Prostate gland (tissue), 2 donors: ENCODE data around the gene MED22. TPM values are rescaled to one million over a fixed set of nuclear protein-coding genes. Genes with fewer than 3 reads are reported as not detected.
"Not testable (repeated sequence)": the region's sequence is repeated elsewhere in the genome, so short reads cannot be mapped to it uniquely, and the experiment has no call there.

Experiments used
- DNase-seq: peaks from one replicate; pipeline ENCODE4 v3.0.0-alpha.2; 2019; ENCODE audit warnings: low spot score
- H3K27ac ChIP-seq, 2 donors: fragments of 200-600 bp; sonication (generic); 2 replicates each; pipeline ENCODE4 v1.5.1; 2017 to 2019
- H3K27me3 ChIP-seq: fragments of 200-600 bp; sonication (generic); replicated peaks from 2 replicates; pipeline ENCODE4 v1.5.1; 2019; ENCODE audit not compliant: insufficient read depth
- H3K36me3 ChIP-seq, 2 donors: fragments of 200-600 bp; sonication (generic); 1 replicate in 1 of 2; 2 replicates in 1 of 2; pipeline versions ENCODE4 v1.5.1 to v1.8.1; 2017 to 2019
- H3K4me1 ChIP-seq: fragments of 200-600 bp; sonication (generic); replicated peaks from 2 replicates; pipeline ENCODE4 v1.5.1; 2019
- H3K4me3 ChIP-seq, 2 donors: fragments of 200-600 bp; sonication (generic); 2 replicates each; pipeline ENCODE4 v1.5.1; 2017 to 2019
- H3K9me3 ChIP-seq: fragments of 200-600 bp; sonication (generic); 2 replicates; pipeline ENCODE4 v1.5.1; 2017
- POLR2A ChIP-seq: fragments of 450-650 bp; IDR thresholded peaks from one replicate; pipeline ENCODE4 v1.6.1; 2016; ENCODE audit warnings: antibody characterized with exemption, mild to moderate bottlenecking
- POLR2AphosphoS5 ChIP-seq: sonication (generic); formaldehyde crosslinking; IDR thresholded peaks from one replicate; pipeline ENCODE4 v1.6.1; 2017; ENCODE audit warnings: antibody characterized with exemption
- WGBS: methylation state at CpG from one replicate; pipeline ENCODE4 v1.1.5; 2018; 5-methylcytosine and 5-hydroxymethylcytosine counted together
- intact Hi-C: fragments of 100-400 bp; cut with DNase I; formaldehyde crosslinking; loops from one replicate; pipeline ENCODE4 v1.14.2; 2022
- total RNA-seq, 2 donors: library from RNA; depleted of rRNA; stranded (reverse); fragments of >200 nt; gene quantifications; one replicate each; pipeline ENCODE4 v1.1.0, GENCODE V29; 2016
- TF ChIP-seq, protein P1 (sequence below), 4 experiments: fragments of 200-600 bp in 2 of 4; fragments of 450-650 bp in 2 of 4; sonication (generic) in 2 of 4; IDR thresholded peaks; 1 replicate in 3 of 4; 2 replicates in 1 of 4; pipeline ENCODE4 v1.5.1; 2016 to 2019; ENCODE audit warnings: antibody characterized with exemption in 4 of 4, mild to moderate bottlenecking in 2 of 4, moderate library complexity in 2 of 4

MED22 gene
- total RNA-seq, 2 donors from 2014 or later: 31.1 to 32.6 TPM

GRCh38 chr9:133304477-133305377, 43.2 kb downstream of the MED22 start:
- intact Hi-C loops: no loop called here
- H3K4me3 ChIP-seq: no peak overlapping the region
- TF ChIP-seq POLR2AphosphoS5 (no peak), POLR2A (no peak)
- TF ChIP-seq, protein P1, sequence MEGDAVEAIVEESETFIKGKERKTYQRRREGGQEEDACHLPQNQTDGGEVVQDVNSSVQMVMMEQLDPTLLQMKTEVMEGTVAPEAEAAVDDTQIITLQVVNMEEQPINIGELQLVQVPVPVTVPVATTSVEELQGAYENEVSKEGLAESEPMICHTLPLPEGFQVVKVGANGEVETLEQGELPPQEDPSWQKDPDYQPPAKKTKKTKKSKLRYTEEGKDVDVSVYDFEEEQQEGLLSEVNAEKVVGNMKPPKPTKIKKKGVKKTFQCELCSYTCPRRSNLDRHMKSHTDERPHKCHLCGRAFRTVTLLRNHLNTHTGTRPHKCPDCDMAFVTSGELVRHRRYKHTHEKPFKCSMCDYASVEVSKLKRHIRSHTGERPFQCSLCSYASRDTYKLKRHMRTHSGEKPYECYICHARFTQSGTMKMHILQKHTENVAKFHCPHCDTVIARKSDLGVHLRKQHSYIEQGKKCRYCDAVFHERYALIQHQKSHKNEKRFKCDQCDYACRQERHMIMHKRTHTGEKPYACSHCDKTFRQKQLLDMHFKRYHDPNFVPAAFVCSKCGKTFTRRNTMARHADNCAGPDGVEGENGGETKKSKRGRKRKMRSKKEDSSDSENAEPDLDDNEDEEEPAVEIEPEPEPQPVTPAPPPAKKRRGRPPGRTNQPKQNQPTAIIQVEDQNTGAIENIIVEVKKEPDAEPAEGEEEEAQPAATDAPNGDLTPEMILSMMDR (IDR thresholded peaks at IDR 0.05): no peak
- no peaks in the 10 kb centered on the region for H3K36me3 ChIP-seq
- WGBS: 86% methylated on average over 32 of the region's 38 CpGs
- no peaks in the 10 kb centered on the region for H3K4me1 ChIP-seq
- no peaks in the 10 kb centered on the region for H3K27me3 ChIP-seq
- no peak for DNase-seq
- H3K27ac ChIP-seq: no peak overlapping the region
- H3K9me3 ChIP-seq: no peaks in the 10 kb centered on the region

DNA sequence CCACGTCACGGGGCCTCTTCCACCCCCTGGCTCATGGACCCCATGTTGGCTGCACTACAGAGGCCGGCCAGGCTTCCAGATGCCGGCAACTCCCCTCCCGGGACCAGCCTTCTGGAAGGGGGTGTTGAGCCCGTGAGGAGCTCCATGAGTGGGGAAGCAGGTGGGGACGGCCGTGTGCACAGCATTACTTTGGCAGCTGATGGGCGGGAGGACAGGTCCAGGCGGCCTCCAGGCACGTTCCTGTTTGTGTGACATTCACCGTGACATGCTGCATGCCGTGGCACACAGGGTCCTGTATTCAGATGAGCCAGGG, 43.8 kb downstream of the MED22 start:
- Histone ChIP-seq H3K27ac (no peak overlapping the region), H3K36me3 (no peaks in the 10 kb centered on the region), H3K27me3 (no peaks in the 10 kb centered on the region), H3K4me1 (no peaks in the 10 kb centered on the region), H3K4me3 (no peak overlapping the region), H3K9me3 (no peaks in the 10 kb centered on the region)
- intact Hi-C loops: no loop called here
- TF ChIP-seq POLR2A: no peak
- TF ChIP-seq, protein P1 (IDR thresholded peaks at IDR 0.05): no peak
- TF ChIP-seq POLR2AphosphoS5: no peak
- no peak for DNase-seq
- 34% methylated on average over 9 of the region's 13 CpGs for WGBS

GRCh38 chr9:133303266-133304157, 44.4 kb downstream of the MED22 start:
- 76% methylated on average over 26 of the region's 26 CpGs for WGBS
- intact Hi-C loops: no loop called here

DNA sequence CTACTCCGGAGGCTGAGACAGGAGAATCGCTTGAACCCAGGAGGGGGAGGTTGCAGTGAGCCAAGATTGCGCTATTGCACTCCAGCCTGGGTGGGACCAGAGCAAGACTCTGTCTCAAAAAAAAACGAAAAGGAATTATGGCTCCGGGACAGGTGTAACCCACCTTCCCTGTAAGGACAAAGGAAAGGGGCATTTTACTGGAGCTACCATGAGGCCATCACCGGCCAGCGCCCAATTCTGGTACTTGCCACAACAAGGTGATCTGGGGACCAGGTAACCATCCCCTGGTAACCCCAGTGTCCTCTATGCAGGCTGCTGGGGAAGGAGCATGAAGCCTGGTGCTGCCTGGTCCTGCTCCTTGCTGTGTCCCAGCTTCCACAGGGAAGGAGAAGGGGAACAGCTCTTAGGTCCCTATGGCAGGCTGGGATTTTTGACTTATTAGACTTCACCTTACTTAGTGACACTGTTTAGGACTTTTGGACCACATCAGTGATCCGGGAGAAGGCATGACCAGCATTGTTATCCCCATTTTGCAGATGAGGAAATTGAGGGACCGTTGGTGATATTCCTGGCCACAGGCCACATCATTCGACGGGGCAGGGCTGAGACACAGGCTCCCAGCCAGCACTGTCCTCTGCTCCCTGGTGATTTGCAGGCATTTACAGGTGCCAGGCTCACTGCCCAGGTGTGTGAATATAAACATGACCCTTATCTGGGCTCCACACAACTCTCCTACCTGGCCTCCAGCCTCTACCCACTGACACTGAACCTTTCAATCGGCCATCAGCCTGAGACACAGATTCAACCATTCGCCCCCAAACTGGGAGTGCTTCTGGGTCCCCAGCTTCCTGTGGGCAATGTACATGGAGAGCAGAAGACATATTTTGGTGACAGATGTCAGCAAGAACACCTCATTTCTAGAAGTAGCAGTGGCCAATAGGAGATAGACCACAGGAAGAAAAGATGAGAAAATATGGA, 46.4 kb downstream of the MED22 start:
- no peak for DNase-seq
- Histone ChIP-seq H3K27me3 (no peaks in the 10 kb centered on the region), H3K4me1 (no peaks in the 10 kb centered on the region), H3K36me3 (no peaks in the 10 kb centered on the region), H3K4me3 (no peak overlapping the region), H3K27ac (no peak overlapping the region), H3K9me3 (no peaks in the 10 kb centered on the region)
- TF ChIP-seq, protein P1 (IDR thresholded peaks at IDR 0.05): no peak
- no peak for TF ChIP-seq POLR2A
- no peak for TF ChIP-seq POLR2AphosphoS5
- intact Hi-C loops: no loop called here
- 91% methylated on average over 13 of the region's 13 CpGs for WGBS

More at GRCh38 chr9:133303266-133304157, 44.4 kb downstream of the MED22 start:
- Histone ChIP-seq H3K27ac (no peak overlapping the region), H3K36me3 (no peaks in the 10 kb centered on the region), H3K27me3 (no peaks in the 10 kb centered on the region), H3K4me1 (no peaks in the 10 kb centered on the region), H3K4me3 (no peak overlapping the region), H3K9me3 (no peaks in the 10 kb centered on the region)
- DNase-seq: no peak
- TF ChIP-seq, protein P1 (IDR thresholded peaks at IDR 0.05): no peak
- TF ChIP-seq POLR2AphosphoS5 (no peak), POLR2A (no peak)

GRCh38 chr9:133299996-133300395, 47.9 kb downstream of the MED22 start:
- H3K4me3 ChIP-seq, H3K9me3 ChIP-seq, H3K36me3 ChIP-seq, H3K27ac ChIP-seq, H3K4me1 ChIP-seq, H3K27me3 ChIP-seq, intact Hi-C loops, DNase-seq: not testable (repeated sequence)
- 62% methylated on average over 16 of the region's 16 CpGs for WGBS
